Stomach (tissue), 19 donors: ENCODE measurements around the gene ALAD. TPM values are rescaled to one million over a fixed set of nuclear protein-coding genes. Genes with fewer than 3 reads are reported as not detected.

Experiments
- DNase-seq, 2 donors: peaks; one replicate each; pipeline versions ENCODE4 v3.0.0 to v3.0.0-alpha.2; 2013 to 2019
- H3K27ac ChIP-seq, 5 donors: fragments of 200-600 bp in 4 of 5; sonication (generic) in 4 of 5; one replicate each; pipeline ENCODE4 v1.5.1; 2013 to 2019; ENCODE audit warnings: mild to moderate bottlenecking in 1 of 5, moderate library complexity in 1 of 5
- H3K27me3 ChIP-seq, 3 donors: fragments of 200-600 bp; sonication (generic); one replicate each; pipeline ENCODE4 v1.5.1; 2017 to 2019; ENCODE audit warnings: mixed run types in 1 of 3
- H3K36me3 ChIP-seq, 4 donors: fragments of 200-600 bp; sonication (generic); 1 replicate in 3 of 4; 2 replicates in 1 of 4; pipeline ENCODE4 v1.5.1; 2016 to 2019
- H3K4me1 ChIP-seq, 4 donors: fragments of 200-600 bp; sonication (generic); one replicate each; pipeline ENCODE4 v1.5.1; 2016 to 2019
- H3K4me3 ChIP-seq, 4 donors: fragments of 200-600 bp; sonication (generic) in 3 of 4; one replicate each; pipeline ENCODE4 v1.5.1; 2016 to 2019; ENCODE audit warnings: mild to moderate bottlenecking in 1 of 4
- H3K9me3 ChIP-seq, 4 donors: fragments of 200-600 bp; sonication (generic); one replicate each; pipeline ENCODE4 v1.5.1; 2016 to 2019
- EP300 ChIP-seq: sonication (generic); formaldehyde crosslinking; IDR thresholded peaks from one replicate; pipeline ENCODE4 v1.6.1; 2017; ENCODE audit warnings: antibody characterized with exemption
- POLR2A ChIP-seq, 4 donors: fragments of 450-650 bp; IDR thresholded peaks; one replicate each; pipeline ENCODE4 v1.6.1; 2016; ENCODE audit warnings: antibody characterized with exemption in 4 of 4, control low read depth in 2 of 4, mild to moderate bottlenecking in 1 of 4, moderate library complexity in 1 of 4
- POLR2AphosphoS5 ChIP-seq, 3 donors: sonication (generic); formaldehyde crosslinking; IDR thresholded peaks; one replicate each; pipeline ENCODE4 v1.6.1; 2016; ENCODE audit warnings: antibody characterized with exemption in 3 of 3
- WGBS, 5 donors: extraction: QIAGEN DNeasy Blood & Tissue Kit in 3 of 5; methylation state at CpG; one replicate each; pipeline versions ENCODE4 v1.1.5 to v1.1.7; 2013 to 2018; 5-methylcytosine and 5-hydroxymethylcytosine counted together
- intact Hi-C: fragments of 100-400 bp; cut with DNase I; formaldehyde crosslinking; loops from one replicate; pipeline ENCODE4 v1.15.1; 2023; ENCODE audit warnings: low total_unique reads
- long read RNA-seq, 10 donors: transcript quantifications; one replicate each; lab custom pipeline, GENCODE V29; 2026
- polyA plus RNA-seq, 3 donors: library from polyadenylated mRNA; stranded (reverse); fragments of 200-250 nt; gene quantifications; one replicate each; pipeline ENCODE4 v1.2.3, GENCODE V29; 2013
- total RNA-seq, 5 donors: library from RNA; depleted of rRNA; stranded (reverse); fragments of >200 nt; gene quantifications; one replicate each; pipeline versions ENCODE4 v1.1.0 to v1.2.3, GENCODE V29; 2014 to 2016
- TF ChIP-seq, protein P1 (sequence below), 7 experiments: fragments of 450-650 bp in 4 of 7; fragments of 200-600 bp in 3 of 7; sonication (generic) in 3 of 7; IDR thresholded peaks; one replicate each; pipeline ENCODE4 v1.5.1; 2016 to 2019; ENCODE audit warnings: antibody characterized with exemption in 7 of 7, control low read depth in 2 of 7, mild to moderate bottlenecking in 1 of 7
- donor health status: healthy with polysubstance abuse.
- donor health status: Bipolar disorder and iron deficiency.
- donor health status: healthy.

The ALAD gene
- 100 to 1,000 TPM in 1 of 5 donors, 10 to 100 TPM in 4; 30.8 to 102 (median 44.8) TPM for total RNA-seq
- polyA plus RNA-seq = 10 to 100 TPM; 33.9 to 69.2 (median 64.8) TPM
- long read RNA-seq, donor 1, partial matches to known transcripts = 0 of 1 reads
- long read RNA-seq, donor 1, other reads (novel, unspliced or antisense) = 0 of 1 reads
- long read RNA-seq, donor 2, transcript ALAD-201 (12 exons, 3,173 nt) = major isoform, 5 of 8 reads
- long read RNA-seq, donor 2, partial matches to known transcripts = 0 of 8 reads
- long read RNA-seq, donor 2, other reads (novel, unspliced or antisense) = 0 of 8 reads
- long read RNA-seq, donor 3, partial matches to known transcripts = 0 of 3 reads
- long read RNA-seq, donor 3, other reads (novel, unspliced or antisense) = 0 of 3 reads
- long read RNA-seq, donor 4 = 0 reads
- long read RNA-seq, donor 5, transcript ALAD-201 (12 exons, 3,173 nt) = major isoform, 5 of 9 reads
- long read RNA-seq, donor 5, partial matches to known transcripts = 0 of 9 reads
- long read RNA-seq, donor 5, other reads (novel, unspliced or antisense) = 0 of 9 reads
- long read RNA-seq, donor 6, transcript ALAD-201 (12 exons, 3,173 nt) = major isoform, 9 of 93 reads
- long read RNA-seq, donor 6, partial matches to known transcripts = 60 of 93 reads
- long read RNA-seq, donor 6, other reads (novel, unspliced or antisense) = 21 of 93 reads
- long read RNA-seq, donor 7, transcript ALAD-201 (12 exons, 3,173 nt) = major isoform, 6 of 13 reads
- long read RNA-seq, donor 7, partial matches to known transcripts = 5 of 13 reads
- long read RNA-seq, donor 7, other reads (novel, unspliced or antisense) = 0 of 13 reads
- long read RNA-seq, donor 8, partial matches to known transcripts = 0 of 5 reads
- long read RNA-seq, donor 8, other reads (novel, unspliced or antisense) = 0 of 5 reads
- long read RNA-seq, donor 9, partial matches to known transcripts = 0 of 5 reads
- long read RNA-seq, donor 9, other reads (novel, unspliced or antisense) = 0 of 5 reads
- long read RNA-seq, donor 10, transcript ALAD-201 (12 exons, 3,173 nt) = major isoform, 5 of 5 reads
- long read RNA-seq, donor 10, partial matches to known transcripts = 0 of 5 reads
- long read RNA-seq, donor 10, other reads (novel, unspliced or antisense) = 0 of 5 reads

DNA sequence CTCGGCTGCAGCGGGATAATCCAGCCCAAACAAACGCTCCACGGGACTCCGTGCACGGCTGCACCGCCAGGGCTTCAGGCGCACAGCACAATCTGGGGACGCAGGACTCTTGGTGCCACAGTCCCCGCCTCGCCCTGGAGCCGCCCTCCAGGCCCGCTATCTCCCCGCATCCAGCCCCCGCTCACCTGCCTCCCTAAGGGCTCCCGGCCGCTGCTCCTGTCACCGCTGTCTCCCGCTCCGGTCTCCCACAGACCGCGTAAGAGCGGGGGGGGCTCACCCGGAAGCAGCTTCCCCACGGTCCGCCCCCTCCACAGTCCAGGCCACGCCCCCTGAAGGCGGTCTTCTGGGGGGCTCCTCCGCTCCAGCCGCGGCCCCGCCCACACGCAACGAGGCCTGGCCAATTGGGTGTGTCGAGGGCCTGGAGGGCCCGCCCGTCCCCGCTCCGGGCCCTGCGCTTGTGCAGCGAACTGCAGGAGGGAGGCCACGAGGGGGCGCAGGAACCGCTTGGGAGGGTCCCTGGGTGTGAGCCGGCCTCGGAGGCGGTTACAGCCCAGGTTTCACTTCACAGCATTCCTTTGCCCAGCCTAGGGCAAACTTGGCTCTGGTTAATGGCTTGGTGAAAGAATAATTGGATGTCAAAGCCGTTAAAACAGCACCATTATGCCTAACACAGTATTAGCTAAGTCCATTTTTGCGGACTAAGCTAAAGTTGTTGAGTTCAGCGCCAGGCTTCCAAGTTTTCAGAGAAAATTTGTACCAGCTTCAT, at the start of gene ALAD:
Gene ALAD (minus strand): TSS at position 258 of the 766 bp plus-strand sequence. CDS start 7,725 bp downstream, outside the sequence.
- DNase-seq = peak; percentile 100
- Histone ChIP-seq H3K4me3 (peak within 1 kb of the TSS; percentile 87 to 94 (median 91)), H3K27me3 (no peaks in the 10 kb centered on the region), H3K9me3 (no peaks in the 10 kb centered on the region), H3K27ac (peak within 1 kb of the TSS; percentile 81 to 94 (median 86)), H3K36me3 (no peaks in the 10 kb centered on the region), H3K4me1 (peaks cover 28 to 54% (median 50%) of the 10 kb centered on the region in 4 donors)
- 2 to 7% (median 2%) methylated on average over 12 to 50 of the region's 50 CpGs for WGBS, 5 donors
- intact Hi-C loops = no loop called here
- TF ChIP-seq POLR2A (IDR thresholded peaks at IDR 0.05) (peak in 1 of 4 donors; percentile 47), POLR2AphosphoS5 (IDR thresholded peaks at IDR 0.05) (peak; percentile 31 to 93 (median 76)), EP300 (no peak)
- TF ChIP-seq, protein P1, sequence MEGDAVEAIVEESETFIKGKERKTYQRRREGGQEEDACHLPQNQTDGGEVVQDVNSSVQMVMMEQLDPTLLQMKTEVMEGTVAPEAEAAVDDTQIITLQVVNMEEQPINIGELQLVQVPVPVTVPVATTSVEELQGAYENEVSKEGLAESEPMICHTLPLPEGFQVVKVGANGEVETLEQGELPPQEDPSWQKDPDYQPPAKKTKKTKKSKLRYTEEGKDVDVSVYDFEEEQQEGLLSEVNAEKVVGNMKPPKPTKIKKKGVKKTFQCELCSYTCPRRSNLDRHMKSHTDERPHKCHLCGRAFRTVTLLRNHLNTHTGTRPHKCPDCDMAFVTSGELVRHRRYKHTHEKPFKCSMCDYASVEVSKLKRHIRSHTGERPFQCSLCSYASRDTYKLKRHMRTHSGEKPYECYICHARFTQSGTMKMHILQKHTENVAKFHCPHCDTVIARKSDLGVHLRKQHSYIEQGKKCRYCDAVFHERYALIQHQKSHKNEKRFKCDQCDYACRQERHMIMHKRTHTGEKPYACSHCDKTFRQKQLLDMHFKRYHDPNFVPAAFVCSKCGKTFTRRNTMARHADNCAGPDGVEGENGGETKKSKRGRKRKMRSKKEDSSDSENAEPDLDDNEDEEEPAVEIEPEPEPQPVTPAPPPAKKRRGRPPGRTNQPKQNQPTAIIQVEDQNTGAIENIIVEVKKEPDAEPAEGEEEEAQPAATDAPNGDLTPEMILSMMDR (IDR thresholded peaks at IDR 0.05) = peak in 6 of 7 experiments; percentile 7 to 96 (median 94)

DNA sequence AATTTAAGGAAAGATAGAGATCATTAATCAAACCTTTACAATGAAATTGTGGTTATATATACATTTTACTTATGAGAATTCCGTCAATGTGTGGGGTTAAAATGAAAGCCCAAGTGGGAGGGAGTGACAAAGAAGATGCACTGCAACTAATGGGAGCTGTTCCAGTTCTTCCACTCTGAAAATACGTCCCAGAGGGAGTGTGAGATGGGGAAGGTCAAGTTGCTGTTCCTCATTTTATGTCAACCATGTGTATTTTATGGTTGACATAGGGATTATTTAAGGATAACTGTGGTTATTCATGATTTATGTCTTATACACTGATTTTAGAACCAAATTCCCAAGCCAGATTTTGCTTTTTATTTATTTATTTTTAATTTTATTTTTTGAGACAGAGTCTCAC, 48.3 kb upstream of the ALAD start:
- Histone ChIP-seq H3K4me3 (no peak overlapping the region), H3K27ac (peak overlapping the region in 1 of 5 donors; percentile 42), H3K27me3 (no peaks in the 10 kb centered on the region), H3K36me3 (no peaks in the 10 kb centered on the region), H3K4me1 (peaks cover 3 to 17% (median 7%) of the 10 kb centered on the region in 4 donors), H3K9me3 (no peaks in the 10 kb centered on the region)
- WGBS, 5 donors = 53 to 77% (median 63%) methylated on average over 2 of the region's 2 CpGs
- peak in 1 of 2 donors; percentile 29 for DNase-seq
- TF ChIP-seq, protein P1 (IDR thresholded peaks at IDR 0.05) = no peak
- TF ChIP-seq POLR2A (IDR thresholded peaks at IDR 0.05) (no peak), EP300 (no peak), POLR2AphosphoS5 (IDR thresholded peaks at IDR 0.05) (no peak)
- intact Hi-C loops = loop anchor here (5.0 kb wide), 2 partner anchors 138 to 208 kb away; no protein-coding TSS in a partner anchor

DNA sequence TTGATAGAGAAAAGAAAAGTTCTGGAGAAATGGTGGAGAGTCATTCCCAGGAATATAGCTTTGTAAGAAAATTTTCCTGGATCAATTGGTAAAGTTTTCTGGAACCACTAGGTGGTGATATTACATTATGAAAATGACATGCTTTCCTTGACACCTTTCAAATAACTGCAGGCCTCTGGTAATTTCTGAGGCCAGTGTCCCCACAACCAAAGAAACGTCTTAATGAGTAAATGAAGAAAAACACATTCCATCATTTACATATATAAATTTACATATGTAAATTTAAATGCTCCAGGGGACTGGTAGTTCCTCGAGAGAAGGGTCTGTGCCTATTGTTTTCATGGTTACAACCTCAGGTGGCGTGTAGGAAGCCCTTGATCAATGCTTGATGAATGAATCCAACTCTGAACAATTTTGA, 45.2 kb upstream of the ALAD start:
- Histone ChIP-seq H3K4me1 (peaks cover 0 to 14% (median 3%) of the 10 kb centered on the region in 4 donors), H3K4me3 (no peak overlapping the region), H3K27me3 (no peaks in the 10 kb centered on the region), H3K36me3 (no peaks in the 10 kb centered on the region), H3K9me3 (no peaks in the 10 kb centered on the region), H3K27ac (peak overlapping the region in 1 of 5 donors; percentile 46)
- peak in 1 of 2 donors; percentile 76 for DNase-seq
- WGBS, 5 donors = 51 to 60% (median 55%) methylated on average over 3 of the region's 3 CpGs
- TF ChIP-seq POLR2A (IDR thresholded peaks at IDR 0.05) = no peak
- TF ChIP-seq, protein P1 (IDR thresholded peaks at IDR 0.05) = peak in 5 of 7 experiments; percentile 30 to 76 (median 52)
- intact Hi-C loops = loop anchor here (5.0 kb wide), 2 partner anchors 141 to 211 kb away; no protein-coding TSS in a partner anchor
